HG03097 (cell line): ENCODE measurements around the gene CAPN10.

Experiments used
- ATAC-seq: cut with Tn5 transposase; IDR thresholded peaks from one replicate; pipeline ENCODE4 v1.9.1; 2021; ENCODE audit not compliant: unreplicated experiment, low FRiP score

CAPN10 gene

DNA sequence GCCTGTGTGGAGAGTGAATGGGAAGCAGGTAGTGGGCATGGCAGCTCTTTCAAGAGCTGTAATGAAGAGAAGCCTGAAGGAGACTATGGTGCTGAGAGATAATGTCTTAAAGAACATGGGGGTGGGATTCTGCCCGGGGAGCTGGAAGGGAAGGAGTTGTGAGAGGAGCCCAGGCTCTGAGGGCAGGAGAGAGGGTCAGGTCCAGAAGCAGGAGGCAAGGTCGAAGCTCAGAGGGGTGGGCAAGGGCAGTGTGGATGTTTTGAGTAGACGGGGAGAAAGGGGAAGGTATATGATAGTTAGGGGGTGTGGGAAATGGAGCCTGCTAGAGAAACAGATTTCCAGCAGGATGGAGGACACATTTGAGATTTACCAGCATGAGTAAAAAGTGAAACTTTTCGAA, 2.1 kb downstream of the CAPN10 start:
- no peak for ATAC-seq

DNA sequence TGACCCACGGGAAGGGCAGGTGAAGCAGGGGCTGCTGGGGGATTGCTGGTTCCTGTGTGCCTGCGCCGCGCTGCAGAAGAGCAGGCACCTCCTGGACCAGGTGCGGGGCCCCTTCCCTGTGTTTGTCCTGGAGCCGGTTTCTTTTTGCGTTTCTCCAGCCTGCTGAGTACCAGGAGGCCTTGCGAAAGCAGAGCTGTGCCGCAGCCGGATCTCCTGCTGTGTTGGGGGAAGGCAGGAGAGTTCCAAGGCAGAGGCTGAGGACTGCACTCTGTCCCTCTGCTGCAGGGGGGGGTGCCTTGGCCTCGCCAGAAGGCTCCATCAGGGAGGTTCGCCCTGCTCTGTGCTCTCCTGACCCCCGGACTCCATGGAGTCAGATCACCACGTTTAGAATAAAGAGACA, 2.8 kb downstream of the CAPN10 start:
- ATAC-seq = no peak

DNA sequence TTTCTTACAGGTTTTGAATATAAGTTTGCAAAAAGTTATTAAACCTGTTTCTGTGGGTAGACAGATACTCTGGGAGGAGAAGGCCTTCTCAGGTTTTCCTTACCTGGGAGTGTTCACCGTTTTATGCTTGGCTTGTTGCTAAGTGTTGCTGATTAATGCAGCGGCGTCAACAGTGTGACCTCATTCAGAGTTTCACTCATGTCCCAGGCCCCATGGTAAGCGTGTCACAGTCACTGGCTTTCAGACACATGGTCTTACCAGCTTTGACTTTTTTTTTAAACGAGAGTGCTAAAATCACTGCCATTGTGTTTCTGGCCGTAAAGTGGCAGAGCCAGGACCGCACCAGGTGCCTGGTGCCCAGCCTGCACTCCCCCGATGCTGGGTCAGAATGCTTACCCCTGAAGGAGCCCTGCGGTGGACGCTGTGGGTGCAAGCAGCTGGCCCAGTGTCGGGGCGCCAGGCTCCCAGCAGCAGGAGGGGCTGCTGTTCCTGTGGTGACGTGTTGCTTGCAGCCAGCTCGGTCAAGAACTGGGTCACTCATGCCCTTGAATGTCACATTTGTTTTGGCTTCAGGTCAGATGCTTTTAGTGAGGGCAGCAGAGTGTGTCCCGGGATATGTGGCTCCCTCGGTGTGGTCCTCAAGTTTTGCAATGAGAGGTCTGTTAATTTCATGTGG, 3.5 kb downstream of the CAPN10 start:
- no peak for ATAC-seq

DNA sequence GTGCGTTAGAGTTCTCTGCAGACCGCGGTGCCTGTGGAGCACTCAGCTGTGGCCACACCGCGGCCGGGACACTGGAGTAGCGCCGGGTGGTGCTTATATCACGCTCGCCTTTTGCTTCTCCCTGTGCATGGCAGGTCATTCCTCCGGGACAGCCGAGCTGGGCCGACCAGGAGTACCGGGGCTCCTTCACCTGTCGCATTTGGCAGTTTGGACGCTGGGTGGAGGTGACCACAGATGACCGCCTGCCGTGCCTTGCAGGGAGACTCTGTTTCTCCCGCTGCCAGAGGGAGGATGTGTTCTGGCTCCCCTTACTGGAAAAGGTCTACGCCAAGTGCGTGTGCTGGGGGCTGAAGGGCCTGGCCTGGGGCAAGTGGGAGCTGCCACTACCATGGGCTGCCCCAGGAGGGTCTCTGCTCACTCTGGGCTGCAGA, 4.2 kb downstream of the CAPN10 start:
- ATAC-seq = no peak

DNA sequence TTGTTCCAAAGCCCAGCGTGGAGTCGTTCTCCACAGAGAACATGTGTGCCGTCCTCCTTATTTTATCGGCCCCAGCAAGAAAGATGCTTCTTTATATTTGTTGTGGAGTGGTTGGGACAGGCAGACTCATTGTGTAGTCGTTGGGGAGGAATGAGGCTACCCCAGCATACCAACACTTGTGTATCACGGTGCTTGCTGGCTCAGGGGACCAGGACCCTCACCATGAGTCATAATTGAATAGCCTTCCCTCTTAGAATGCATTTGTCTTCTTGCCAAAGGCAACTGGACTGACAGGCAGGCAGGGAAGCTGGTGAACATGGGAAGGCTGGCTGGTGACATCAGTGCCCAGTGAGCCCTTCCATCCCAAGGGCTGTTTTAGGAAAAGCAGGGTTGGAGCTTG, 4.7 kb downstream of the CAPN10 start:
- no peak for ATAC-seq

DNA sequence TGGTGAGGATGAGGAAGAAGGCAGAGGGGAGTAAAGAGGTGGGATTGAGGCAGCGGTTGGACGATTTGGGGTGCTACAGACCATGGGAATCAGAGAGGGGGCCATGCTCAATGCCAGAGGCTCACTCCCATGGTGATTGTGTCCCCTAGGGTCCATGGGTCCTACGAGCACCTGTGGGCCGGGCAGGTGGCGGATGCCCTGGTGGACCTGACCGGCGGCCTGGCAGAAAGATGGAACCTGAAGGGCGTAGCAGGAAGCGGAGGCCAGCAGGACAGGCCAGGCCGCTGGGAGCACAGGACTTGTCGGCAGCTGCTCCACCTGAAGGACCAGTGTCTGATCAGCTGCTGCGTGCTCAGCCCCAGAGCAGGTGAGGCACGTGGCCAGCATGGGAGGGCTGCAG, 5.2 kb downstream of the CAPN10 start:
- ATAC-seq = no peak

DNA sequence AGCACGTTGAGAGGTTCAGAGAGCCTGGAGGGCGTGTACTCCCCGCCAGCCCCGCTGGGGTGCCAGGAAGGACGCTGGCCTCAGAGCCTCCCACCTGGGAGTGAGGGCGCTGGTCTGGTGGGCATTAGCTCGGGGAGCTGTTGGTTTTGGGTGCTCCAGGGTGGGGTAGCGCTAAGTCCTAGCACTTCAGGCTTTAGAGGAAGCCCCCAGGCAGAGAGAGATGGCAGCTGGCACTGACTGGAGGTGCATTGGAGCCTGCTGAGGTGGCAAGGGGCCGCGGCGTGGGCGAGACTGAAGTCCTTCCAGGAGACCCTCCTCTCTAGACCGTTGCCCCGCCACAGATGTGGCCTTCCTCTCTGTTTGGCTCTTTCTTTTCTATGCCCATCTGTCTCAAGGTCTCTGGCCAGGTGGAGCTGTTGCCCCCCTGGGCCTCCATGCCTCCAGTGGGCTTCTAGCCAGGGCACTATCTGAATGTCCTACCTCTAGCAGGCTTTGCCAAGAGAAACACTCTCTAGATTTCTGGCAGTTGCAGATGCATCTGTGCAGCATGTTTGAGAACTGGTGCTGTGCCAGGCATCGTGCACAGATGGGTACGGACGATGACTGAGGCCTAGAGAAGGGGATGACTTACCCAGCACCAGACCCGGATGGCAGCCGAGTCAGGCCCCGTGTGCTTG, 6.6 kb downstream of the CAPN10 start:
- no peak for ATAC-seq

DNA sequence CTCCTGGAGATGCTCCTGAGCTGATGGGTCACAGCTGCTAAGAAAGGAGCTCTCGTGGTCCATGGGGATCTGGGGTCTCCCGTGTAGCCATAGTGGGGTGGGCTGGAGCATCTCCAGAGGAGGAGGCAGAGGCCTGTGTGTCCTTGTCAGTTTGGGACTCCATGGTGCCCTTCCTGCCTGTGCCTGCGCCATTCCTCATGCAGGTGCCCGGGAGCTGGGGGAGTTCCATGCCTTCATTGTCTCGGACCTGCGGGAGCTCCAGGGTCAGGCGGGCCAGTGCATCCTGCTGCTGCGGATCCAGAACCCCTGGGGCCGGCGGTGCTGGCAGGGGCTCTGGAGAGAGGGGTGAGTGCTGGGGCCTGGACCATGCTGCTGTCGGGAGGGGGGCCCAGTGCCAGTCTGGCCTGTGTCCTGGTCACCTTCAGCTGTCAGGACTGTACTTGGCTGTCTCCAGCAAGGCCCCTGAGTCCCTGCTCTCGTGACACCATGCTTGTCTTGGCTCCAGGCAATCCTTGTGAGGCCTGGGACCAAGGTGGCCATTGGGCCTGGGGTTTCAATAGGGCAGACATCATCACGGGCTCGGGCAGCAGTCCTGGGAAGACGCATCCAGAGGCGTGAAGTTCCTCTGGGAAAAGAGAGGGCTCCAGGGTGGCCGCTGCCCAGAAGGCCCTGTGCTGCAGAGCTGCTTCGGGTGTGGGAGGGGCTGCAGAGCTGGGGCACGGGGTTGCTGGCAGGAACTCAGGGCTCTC, 7.3 kb downstream of the CAPN10 start:
- ATAC-seq = no peak

DNA sequence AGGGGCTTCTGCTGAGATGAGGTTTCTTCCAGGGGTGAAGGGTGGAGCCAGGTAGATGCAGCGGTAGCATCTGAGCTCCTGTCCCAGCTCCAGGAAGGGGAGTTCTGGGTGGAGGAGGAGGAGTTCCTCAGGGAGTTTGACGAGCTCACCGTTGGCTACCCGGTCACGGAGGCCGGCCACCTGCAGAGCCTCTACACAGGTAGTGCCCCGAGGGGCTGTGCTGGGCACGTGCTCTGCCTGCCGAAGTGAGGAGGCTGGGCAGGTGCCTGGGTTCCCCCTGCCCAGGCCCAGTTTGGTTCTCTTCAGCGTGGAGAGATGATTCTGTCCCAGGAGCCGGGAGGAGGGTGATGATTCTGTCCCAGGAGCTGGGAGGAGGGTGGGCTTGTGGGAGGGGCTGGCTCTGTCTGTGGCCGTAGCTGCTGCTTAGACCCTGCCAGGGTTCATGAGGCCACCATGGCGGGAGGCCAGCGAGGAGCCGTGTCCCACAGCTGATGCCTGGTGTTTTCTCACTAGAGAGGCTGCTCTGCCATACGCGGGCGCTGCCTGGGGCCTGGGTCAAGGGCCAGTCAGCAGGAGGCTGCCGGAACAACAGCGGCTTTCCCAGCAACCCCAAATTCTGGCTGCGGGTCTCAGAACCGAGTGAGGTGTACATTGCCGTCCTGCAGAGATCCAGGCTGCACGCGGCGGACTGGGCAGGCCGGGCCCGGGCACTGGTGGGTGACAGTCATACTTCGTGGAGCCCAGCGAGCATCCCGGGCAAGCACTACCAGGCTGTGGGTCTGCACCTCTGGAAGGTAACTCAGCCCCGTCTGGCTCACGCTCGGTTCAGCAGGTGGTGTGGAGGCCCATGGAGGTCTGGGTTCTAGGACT, 8.2 kb downstream of the CAPN10 start:
- ATAC-seq = no peak

DNA sequence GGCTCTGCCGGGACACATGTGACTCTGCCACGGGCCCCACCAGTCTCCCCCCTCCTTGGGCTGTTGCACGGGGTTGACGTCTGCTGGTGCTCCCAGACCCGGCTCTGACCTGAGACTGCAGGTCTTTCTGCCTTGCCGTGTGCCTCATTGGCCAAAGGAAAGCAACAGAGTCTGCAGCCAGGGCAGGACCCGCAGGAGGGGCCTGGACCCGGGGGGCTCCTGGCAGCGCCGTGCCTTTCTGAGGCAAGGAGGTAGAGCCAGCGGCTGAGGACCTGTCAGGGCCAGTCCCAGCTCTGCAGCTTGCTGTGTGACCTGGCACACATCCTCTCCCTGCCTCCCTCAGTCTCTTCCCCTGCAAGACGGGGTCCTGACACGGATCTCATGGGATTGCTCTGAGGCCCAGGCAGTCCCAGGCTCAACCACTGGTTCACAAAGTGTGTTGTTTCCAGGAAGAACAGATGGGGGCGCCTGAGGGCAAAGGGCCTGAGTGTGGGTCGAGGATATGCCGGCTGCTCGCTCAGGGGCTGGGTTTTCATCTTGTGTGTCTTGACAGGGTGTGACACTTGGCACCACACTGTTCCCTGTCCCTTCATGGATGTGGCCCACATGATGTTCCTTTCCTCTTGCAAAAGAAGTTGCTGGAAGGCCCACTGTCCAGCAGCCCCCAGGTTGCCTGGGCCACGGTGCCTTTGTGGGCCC, 9.0 kb downstream of the CAPN10 start:
- ATAC-seq = no peak

DNA sequence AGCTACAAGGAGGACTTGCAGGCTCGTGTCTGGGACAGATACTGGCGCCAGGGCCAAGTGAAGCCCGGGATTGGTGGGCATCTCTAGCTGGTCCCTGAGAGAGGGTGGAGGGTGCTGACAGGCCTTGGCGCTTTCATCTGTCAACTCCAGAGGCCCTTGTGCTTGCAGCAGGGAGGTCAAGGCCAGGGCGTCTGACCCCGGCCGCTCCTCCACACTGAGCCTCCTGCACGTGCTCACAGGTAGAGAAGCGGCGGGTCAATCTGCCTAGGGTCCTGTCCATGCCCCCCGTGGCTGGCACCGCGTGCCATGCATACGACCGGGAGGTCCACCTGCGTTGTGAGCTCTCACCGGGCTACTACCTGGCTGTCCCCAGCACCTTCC, 9.5 kb downstream of the CAPN10 start:
- ATAC-seq = no peak

DNA sequence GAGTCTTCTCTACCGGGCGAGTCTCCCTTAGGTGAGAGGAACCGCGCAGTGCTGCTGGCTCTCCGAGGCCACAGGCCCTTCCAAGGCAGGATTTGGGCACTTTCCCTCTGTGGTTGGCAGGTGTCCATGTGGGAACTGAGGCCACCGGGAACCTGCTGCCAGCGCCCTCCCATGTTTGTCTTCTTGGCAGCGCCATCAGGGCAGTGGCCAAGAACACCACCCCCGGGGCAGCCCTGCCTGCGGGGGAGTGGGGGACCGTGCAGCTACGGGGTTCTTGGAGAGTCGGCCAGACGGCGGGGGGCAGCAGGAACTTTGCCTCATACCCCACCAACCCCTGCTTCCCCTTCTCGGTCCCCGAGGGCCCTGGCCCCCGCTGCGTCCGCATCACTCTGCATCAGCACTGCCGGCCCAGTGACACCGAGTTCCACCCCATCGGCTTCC, 10.0 kb downstream of the CAPN10 start:
- ATAC-seq = no peak

DNA sequence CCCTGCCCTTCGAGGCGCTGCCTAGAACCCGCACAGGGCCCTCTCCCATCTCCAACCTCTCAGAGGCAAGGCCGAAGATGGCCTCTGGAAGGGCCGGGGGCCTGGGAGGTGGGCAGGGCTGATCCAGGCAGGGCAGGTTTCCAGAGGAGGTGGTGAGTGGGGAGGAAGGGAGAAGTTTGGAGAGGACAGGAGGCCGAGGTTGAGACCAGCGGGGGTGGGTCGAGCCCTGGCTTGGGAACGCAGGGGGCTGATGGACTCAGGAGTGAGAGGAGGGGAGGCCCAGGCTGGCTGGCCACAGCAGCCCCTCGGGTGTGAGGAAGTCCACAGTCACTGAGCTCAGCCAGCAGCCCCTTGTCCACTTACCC, 10.5 kb downstream of the CAPN10 start:
- no peak for ATAC-seq

DNA sequence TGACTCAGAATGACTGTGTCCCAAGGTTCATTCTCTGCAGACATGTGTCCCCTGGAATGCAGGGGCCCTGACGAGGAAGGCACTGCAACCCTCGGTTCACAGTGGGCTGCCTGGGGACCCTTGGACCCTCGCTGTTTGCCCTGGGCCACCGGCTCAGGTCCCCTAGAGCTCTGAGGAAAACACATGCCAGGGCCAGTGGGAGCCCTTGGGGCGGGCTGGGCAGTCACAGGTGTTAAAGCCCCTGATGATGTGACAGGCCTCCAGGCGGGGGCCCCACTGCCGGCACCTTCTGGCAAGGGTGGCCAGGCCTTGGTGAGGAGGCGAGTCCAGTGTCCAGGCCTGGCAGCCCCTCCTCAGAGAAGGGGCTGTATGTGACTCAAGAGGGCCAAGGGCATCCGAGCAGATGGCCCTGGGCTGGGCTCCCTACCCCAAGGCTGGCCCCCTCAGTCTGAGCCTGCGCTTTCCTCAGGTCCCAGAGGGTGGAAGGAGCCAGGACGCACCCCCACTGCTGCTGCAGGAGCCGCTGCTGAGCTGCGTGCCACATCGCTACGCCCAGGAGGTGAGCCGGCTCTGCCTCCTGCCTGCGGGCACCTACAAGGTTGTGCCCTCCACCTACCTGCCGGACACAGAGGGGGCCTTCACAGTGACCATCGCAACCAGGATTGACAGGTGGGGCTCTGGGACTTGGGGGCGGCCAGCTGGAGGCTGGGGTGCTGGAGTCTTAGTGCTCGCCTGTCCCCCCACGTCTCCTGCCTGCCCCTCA, 11.1 kb downstream of the CAPN10 start:
- ATAC-seq = no peak

DNA sequence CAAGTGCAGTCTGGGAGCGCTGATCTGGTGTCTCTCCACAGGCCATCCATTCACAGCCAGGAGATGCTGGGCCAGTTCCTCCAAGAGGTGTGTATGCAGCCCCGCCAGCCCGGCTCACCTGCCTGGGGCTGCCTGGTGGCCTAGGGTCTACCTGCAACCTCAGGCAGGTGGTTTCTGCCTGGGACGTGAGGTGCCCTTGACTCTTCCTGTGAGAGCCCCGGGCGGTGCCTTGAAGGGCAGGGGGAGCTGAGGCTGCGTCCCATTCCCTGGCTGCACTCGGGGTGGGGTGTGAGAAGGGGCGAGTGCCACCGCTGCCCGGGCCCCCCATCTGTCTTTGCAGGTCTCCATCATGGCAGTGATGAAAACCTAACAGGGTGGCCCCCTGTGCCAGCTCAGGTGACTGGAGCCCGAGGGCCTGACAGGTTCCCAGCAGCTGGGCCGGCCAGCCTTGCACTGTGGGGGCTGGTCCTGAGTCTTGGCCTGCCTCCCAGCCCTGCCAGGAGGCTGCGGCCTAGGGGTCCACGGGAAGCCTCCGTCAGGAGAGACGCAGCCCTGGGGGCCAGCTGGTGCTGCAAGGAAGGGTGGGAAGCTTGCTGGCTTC, 11.9 kb downstream of the CAPN10 start:
- ATAC-seq = no peak

DNA sequence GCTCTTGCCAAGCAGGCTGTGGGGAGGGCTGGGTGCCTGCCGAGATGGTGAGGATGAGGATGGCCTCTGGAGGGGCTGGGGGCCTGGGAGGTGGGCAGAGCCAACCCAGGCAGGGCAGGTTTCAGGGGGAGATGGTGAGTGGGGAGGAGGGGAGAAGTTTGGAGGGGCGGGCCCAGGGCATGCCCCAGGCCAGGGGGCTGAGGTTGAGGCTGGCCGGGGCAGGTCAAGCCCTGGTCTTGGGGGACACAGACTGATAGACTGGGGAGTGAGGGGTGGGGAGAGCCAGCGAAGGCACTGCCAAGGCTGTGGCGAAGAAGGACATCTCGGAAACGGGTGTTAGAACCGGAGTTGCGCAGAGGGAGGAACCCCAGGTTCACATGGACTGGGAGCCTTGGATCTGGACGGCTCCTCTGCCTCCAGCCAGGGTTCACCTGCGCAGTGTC, 12.6 kb downstream of the CAPN10 start:
- ATAC-seq = no peak

DNA sequence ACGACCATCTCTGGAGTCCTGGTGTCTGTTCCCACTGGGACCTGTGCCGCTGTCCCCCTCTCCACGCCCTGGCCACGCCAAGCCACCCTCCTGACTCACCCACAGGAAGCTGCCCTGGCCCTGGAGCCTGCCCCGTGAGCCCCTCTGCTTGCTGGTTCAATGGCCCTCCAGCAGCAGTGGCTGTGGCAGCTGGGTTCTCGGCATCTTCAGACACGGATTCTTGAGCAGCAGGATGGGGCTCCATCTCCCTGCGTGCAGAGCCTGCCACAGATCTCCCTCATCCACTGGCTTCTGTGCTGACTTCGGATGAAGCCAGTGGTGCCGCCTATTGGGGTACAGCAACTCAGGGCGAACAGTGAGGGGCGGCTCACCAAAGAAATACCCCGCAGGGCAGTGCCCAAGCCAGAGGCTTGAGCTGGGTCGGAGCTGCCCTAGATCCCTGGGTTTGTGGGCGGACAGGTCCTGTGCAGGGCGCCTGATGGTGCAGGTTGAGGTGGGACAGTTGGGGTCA, 14.0 kb downstream of the CAPN10 start:
- no peak for ATAC-seq

DNA sequence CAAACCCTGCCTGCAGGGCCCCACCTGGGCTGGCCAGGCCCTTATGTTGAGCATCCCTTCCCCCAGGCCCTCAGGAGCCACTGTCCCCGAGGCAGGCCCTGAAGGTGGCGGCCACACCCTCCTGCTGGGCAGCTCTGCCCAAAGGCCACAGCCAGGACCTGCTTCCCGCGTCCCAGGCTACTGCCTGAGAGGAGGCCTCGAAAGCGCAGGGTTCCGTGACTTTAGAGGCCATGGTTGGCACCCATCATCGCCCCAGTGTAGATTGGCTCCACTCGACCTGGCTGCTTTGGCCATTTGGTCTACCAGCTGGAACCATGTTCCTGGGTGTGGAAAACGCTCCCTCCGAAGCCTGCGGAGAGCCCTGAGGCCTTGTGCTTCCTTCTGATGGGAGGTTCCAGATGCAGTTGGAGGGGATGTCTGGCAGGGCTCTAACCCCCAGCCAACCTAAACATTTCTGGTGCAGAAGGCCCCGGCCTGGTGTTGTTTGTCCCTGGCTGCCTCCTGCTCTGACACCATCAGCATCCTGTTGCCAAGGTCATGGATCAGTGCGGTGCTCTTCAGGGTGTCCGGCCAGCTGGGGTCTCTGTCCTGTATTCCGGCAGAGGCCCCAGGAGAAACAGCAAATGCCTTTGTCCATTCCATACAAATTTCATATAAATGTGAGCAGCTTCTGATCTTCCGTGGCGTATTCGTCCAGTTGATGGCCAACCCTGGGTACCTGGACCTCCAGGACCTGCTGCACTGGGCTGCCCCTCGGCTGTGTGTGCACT, 14.7 kb downstream of the CAPN10 start:
- no peak for ATAC-seq
